ENCODE results near the gene PLXNA3. TPM values are rescaled to one million over a fixed set of nuclear protein-coding genes. Genes with fewer than 3 reads are reported as not detected.

The PLXNA3 gene
- total RNA-seq, 2 donors from 2014 or later: 15.7 to 21.0 TPM

DNA sequence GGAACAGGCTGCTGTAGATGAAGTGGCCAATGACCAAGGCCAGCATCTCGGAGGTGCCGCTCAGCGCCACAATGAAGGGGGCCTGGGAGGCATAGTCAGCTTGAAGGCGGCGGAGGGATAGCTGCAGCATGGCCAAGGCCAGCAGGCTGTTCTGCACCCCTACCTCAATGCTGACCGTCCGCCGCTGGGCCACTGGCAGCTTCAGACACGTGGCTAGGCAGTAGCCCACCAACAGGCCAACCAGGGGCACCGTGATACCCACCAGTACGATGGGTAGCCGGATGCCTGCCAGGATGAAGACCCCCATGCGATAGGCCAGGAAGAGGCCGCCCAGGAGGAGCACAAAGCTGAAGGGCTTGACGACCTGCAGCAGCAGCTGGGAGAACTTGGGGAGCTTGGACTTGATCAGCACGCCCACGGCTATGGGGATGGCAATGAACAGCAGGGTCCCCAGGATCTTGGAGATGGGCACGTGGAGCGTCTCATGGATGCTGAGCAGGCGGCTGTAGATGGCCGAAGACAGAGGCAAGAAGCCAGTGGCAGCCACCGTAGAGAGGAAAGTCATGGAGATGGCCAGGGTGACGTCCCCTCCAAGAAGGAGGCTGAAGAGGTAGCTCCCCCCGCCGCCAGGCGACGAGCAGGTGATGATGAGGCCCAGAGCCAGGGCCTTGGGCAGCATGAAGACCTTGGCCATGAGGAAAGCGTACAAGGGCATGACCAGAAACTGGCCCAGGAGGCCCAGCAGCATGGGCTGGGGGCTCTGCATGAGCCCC lies 29.6 kb downstream of the PLXNA3 start:
- TF ChIP-seq POLR2AphosphoS5 (IDR thresholded peaks at IDR 0.05) (no peak), POLR2A (IDR thresholded peaks at IDR 0.05) (no peak)
- TF ChIP-seq, protein P1, sequence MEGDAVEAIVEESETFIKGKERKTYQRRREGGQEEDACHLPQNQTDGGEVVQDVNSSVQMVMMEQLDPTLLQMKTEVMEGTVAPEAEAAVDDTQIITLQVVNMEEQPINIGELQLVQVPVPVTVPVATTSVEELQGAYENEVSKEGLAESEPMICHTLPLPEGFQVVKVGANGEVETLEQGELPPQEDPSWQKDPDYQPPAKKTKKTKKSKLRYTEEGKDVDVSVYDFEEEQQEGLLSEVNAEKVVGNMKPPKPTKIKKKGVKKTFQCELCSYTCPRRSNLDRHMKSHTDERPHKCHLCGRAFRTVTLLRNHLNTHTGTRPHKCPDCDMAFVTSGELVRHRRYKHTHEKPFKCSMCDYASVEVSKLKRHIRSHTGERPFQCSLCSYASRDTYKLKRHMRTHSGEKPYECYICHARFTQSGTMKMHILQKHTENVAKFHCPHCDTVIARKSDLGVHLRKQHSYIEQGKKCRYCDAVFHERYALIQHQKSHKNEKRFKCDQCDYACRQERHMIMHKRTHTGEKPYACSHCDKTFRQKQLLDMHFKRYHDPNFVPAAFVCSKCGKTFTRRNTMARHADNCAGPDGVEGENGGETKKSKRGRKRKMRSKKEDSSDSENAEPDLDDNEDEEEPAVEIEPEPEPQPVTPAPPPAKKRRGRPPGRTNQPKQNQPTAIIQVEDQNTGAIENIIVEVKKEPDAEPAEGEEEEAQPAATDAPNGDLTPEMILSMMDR (IDR thresholded peaks at IDR 0.05): no peak
- no peaks in the 10 kb centered on the region for H3K9me3 ChIP-seq
- H3K27me3 ChIP-seq (replicated peaks; ENCODE audit: insufficient read depth): no peaks in the 10 kb centered on the region
- intact Hi-C loops (cut with DNase I): loop anchor here (5.0 kb wide), 1 partner anchor 50 kb away; the partner anchor contains the start of gene GDI1
- no peaks in the 10 kb centered on the region for H3K36me3 ChIP-seq
- no peaks in the 10 kb centered on the region for H3K4me1 ChIP-seq (replicated peaks)
- 93% methylated on average over 25 of the region's 28 CpGs for WGBS
- no peak overlapping the region for H3K4me3 ChIP-seq
- peak overlapping the region; percentile 80 to 85 for H3K27ac ChIP-seq
- DNase-seq (ENCODE audit: low spot score): no peak

DNA sequence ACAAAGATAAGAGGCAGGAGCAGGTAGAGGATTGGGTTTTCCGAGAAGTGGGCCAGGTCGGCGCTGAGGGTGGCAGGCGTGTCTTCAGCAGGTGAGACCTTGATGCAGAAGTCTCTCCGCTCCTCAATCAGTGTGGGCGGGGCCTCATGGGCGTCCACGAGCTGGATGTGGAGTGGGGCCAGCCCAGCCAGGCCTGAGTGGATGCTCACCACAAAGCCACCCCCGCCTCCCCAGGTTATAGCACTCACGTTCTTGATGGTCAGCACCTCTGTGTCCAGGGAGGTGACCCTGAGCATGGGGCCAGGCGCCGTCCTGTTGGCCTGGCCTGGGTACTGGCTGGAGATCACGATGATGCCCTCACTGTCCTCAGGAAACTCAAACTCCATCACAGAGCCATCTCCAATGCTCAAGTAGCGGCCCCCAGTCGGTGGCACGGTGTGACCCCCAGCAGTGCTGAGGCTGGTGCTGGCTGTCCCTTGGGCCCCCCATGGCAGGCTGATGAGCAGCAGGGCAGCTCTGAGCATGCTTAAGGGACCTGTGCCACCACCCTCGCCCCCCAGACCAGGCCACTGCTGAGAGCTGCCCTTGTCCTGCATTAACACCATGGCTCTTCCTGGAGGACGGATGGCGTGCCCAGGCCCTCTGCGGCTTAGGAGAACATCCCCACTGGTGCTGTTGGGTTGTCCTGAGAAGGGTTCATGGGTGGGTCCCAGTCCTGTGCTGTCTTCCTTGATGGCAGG lies 30.4 kb downstream of the PLXNA3 start:
- intact Hi-C loops (cut with DNase I): loop anchor here (5.0 kb wide), 1 partner anchor 51 kb away; the partner anchor contains the start of gene GDI1
- Histone ChIP-seq H3K27ac (no peak overlapping the region), H3K36me3 (no peaks in the 10 kb centered on the region), H3K4me1 (replicated peaks) (no peaks in the 10 kb centered on the region), H3K27me3 (replicated peaks; ENCODE audit: insufficient read depth) (no peaks in the 10 kb centered on the region), H3K9me3 (no peaks in the 10 kb centered on the region), H3K4me3 (no peak overlapping the region)
- DNase-seq (ENCODE audit: low spot score): no peak
- 81% methylated on average over 15 of the region's 20 CpGs for WGBS
- TF ChIP-seq POLR2A (IDR thresholded peaks at IDR 0.05) (no peak), POLR2AphosphoS5 (IDR thresholded peaks at IDR 0.05) (no peak)
- TF ChIP-seq, protein P1 (IDR thresholded peaks at IDR 0.05): no peak

DNA sequence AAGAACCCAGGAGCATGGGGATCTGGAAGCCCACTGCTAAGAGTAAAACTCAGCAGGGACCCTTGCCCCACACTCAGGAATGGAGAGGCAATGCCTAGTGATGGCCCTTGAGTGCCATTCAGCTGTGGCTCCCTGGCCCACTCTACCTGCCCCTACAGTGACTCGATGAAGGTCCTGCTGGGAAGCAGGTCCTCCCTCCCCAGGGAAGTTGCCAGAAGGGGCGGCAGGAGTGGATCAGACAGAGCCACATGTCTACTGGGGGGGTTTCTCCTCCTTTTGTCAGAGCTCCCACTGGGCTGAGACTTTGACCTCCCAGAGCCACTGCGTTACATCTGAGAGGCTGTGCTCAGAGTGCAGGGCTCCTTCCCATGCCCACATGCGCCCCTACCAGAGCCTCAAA lies 31.1 kb downstream of the PLXNA3 start:
- intact Hi-C loops (cut with DNase I): loop anchor here (5.0 kb wide), 1 partner anchor 52 kb away; the partner anchor contains the start of gene GDI1
- Histone ChIP-seq H3K36me3 (no peaks in the 10 kb centered on the region), H3K9me3 (no peaks in the 10 kb centered on the region), H3K4me1 (replicated peaks) (no peaks in the 10 kb centered on the region), H3K4me3 (peak overlapping the region in 1 of 2 donors; percentile 47), H3K27me3 (replicated peaks; ENCODE audit: insufficient read depth) (no peaks in the 10 kb centered on the region), H3K27ac (peak overlapping the region in 1 of 2 donors; percentile 93)
- no CpG with 5 or more reads among the region's 4 CpGs for WGBS
- DNase-seq (ENCODE audit: low spot score): no peak
- TF ChIP-seq POLR2AphosphoS5 (IDR thresholded peaks at IDR 0.05): no peak
- TF ChIP-seq POLR2A (IDR thresholded peaks at IDR 0.05): no peak
- TF ChIP-seq, protein P1 (IDR thresholded peaks at IDR 0.05): no peak

DNA sequence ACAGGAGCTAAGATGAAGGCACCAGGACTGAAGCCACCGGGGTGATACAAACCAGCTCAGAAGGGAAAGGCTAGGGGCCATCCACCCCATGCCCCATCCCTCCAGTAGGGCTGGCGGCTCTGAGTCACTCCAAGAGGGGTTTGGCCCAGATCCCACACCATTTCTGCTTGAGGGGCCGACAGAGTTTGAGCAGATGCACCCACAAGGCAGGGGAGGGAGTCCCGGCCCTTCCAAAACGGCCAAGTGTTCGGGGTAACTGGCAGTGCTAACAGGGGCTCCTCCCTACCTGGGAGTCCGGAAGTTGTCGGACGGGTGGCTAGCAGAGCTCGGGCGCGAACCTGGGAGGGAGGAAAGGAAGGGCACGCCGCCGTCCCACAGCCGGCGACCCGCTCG lies 31.9 kb downstream of the PLXNA3 start:
- WGBS: 0% methylated on average over 3 of the region's 19 CpGs
- no peaks in the 10 kb centered on the region for H3K36me3 ChIP-seq
- DNase-seq (ENCODE audit: low spot score): no peak

More for the DNA sequence above, 31.9 kb downstream of the PLXNA3 start:
- intact Hi-C loops (cut with DNase I): loop anchor here (5.0 kb wide), 1 partner anchor 37 kb away; no protein-coding TSS in a partner anchor
- Histone ChIP-seq H3K27me3 (replicated peaks; ENCODE audit: insufficient read depth) (no peaks in the 10 kb centered on the region), H3K4me1 (replicated peaks) (no peaks in the 10 kb centered on the region), H3K9me3 (no peaks in the 10 kb centered on the region), H3K27ac (peak overlapping the region; percentile 93 to 94), H3K4me3 (peak overlapping the region; percentile 47 to 57)
- TF ChIP-seq, protein P1 (IDR thresholded peaks at IDR 0.05): no peak
- no peak for TF ChIP-seq POLR2A (IDR thresholded peaks at IDR 0.05)
- no peak for TF ChIP-seq POLR2AphosphoS5 (IDR thresholded peaks at IDR 0.05)
